Ascending aorta (tissue), 2 donors: ENCODE results near the gene TENT5D. TPM values are rescaled to one million over a fixed set of nuclear protein-coding genes. Genes with fewer than 3 reads are reported as not detected.
A peak's percentile ranks its signal among the peaks of the same experiment; 100 is the strongest.
"Not testable (repeated sequence)": the region's sequence is repeated elsewhere in the genome, so short reads cannot be mapped to it uniquely, and the experiment has no call there.

Experiments
- DNase-seq, 2 donors: peaks; one replicate each; pipeline ENCODE4 v3.0.0-alpha.2; 2019; ENCODE audit warnings: low spot score in 2 of 2
- H3K27ac ChIP-seq, 2 donors: fragments of 200-600 bp; sonication (generic); one replicate each; pipeline ENCODE4 v1.5.1; 2016 to 2017; ENCODE audit warnings: mild to moderate bottlenecking in 1 of 2
- H3K27me3 ChIP-seq: fragments of 200-600 bp; sonication (generic); one replicate; pipeline ENCODE4 v1.5.1; 2017
- H3K36me3 ChIP-seq, 2 donors: fragments of 200-600 bp; sonication (generic); one replicate each; pipeline ENCODE4 v1.5.1; 2016
- H3K4me1 ChIP-seq, 2 donors: fragments of 200-600 bp; sonication (generic); one replicate each; pipeline ENCODE4 v1.5.1; 2016 to 2017; ENCODE audit warnings: mild to moderate bottlenecking in 1 of 2
- H3K4me3 ChIP-seq, 2 donors: fragments of 200-600 bp; sonication (generic); one replicate each; pipeline ENCODE4 v1.5.1; 2016 to 2017; ENCODE audit warnings: mild to moderate bottlenecking in 1 of 2
- H3K9me3 ChIP-seq, 2 donors: fragments of 200-600 bp; sonication (generic); one replicate each; pipeline ENCODE4 v1.5.1; 2016
- CTCF ChIP-seq, 3 experiments: fragments of 200-600 bp in 2 of 3; fragments of 450-650 bp in 1 of 3; sonication (generic) in 2 of 3; IDR thresholded peaks; one replicate each; pipeline ENCODE4 v1.5.1; 2016 to 2019; ENCODE audit warnings: antibody characterized with exemption in 3 of 3, mild to moderate bottlenecking in 1 of 3, moderate library complexity in 1 of 3
- intact Hi-C: fragments of 100-400 bp; cut with DNase I; formaldehyde crosslinking; loops from one replicate; pipeline ENCODE4 v1.15.1; 2023
- total RNA-seq: library from RNA; depleted of rRNA; stranded (reverse); fragments of >200 nt; gene quantifications from one replicate; pipeline ENCODE4 v1.1.0, GENCODE V29; 2016

The TENT5D gene
- total RNA-seq, 1 donor from 2014 or later = not detected

DNA sequence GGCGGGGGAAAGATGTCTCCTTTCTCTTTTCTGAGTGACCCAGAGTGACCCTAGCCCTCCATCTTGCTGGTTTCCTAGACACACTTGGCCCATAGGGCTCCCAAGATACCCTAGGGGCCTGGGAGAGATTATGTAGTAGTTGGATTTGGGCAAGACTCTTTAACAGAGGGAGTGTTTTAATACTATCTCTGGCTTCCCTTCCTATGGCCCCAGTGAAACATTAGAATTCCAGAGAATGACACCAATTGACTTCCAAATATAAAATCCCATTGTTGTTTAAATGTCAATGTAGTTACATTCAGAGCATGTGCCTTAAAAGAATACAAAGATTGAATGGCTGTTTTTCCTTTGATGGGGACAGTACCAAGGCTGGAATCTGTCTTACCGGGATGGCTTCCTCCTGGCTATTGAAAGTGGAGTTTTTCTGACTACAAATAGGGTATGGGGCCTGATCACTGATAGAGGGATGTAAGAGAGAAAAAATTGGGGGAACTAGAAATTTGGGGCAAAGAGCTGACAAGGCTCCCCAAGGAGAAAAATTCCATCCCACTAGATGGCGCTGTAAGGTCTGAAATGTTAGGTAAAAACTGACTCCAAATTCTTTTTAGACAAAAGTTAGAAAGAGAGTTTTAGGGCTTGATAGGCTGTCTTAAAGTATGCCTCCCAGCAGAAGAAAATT lies 10.7 kb downstream of the TENT5D start:
- no peaks in the 10 kb centered on the region for H3K4me1 ChIP-seq
- intact Hi-C loops = no loop called here
- no peak overlapping the region for H3K27ac ChIP-seq
- no peaks in the 10 kb centered on the region for H3K36me3 ChIP-seq
- H3K9me3 ChIP-seq = no peaks in the 10 kb centered on the region
- no peak for DNase-seq
- H3K27me3 ChIP-seq = no peaks in the 10 kb centered on the region
- H3K4me3 ChIP-seq = no peak overlapping the region
- peak in 1 of 3 experiments; percentile 7 for TF ChIP-seq CTCF (IDR thresholded peaks at IDR 0.05)

- DNase-seq = no peak
- H3K36me3 ChIP-seq = no peaks in the 10 kb centered on the region
- no peaks in the 10 kb centered on the region for H3K4me1 ChIP-seq
- TF ChIP-seq CTCF (IDR thresholded peaks at IDR 0.05) = no peak
- intact Hi-C loops = no loop called here
- H3K9me3 ChIP-seq = no peaks in the 10 kb centered on the region
- no peak overlapping the region for H3K4me3 ChIP-seq
- no peaks in the 10 kb centered on the region for H3K27me3 ChIP-seq
- H3K27ac ChIP-seq = no peak overlapping the region
Measured at GRCh38 chrX:80431505-80431832, 11.2 kb downstream of the TENT5D start.

DNA sequence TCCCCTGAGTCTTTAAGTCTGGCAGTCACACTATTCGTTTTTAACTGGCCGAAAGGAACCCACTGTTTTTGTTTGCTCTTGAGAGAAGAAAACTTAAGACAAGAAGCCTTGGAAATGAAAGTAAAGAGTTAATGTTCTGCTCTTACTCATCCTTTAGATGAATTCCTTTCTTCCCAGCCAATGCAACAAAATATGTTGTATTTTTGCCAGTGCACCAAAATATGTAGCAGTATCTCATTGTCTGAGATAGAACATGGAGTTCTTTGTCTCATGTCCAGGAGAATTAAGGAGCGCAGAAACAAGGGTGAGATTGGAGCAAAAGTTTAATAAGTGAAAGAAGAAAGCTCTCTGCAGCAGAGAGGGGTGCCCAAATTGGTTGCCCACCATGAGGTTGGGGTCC lies 12.2 kb downstream of the TENT5D start:
- intact Hi-C loops = no loop called here
- H3K4me3 ChIP-seq = no peak overlapping the region
- no peaks in the 10 kb centered on the region for H3K4me1 ChIP-seq
- no peaks in the 10 kb centered on the region for H3K36me3 ChIP-seq
- H3K27ac ChIP-seq = no peak overlapping the region
- no peak for TF ChIP-seq CTCF (IDR thresholded peaks at IDR 0.05)
- H3K27me3 ChIP-seq = no peaks in the 10 kb centered on the region
- DNase-seq = no peak
- H3K9me3 ChIP-seq = no peaks in the 10 kb centered on the region

- Histone ChIP-seq H3K4me3 (no peak overlapping the region), H3K27ac (no peak overlapping the region), H3K27me3 (no peaks in the 10 kb centered on the region), H3K4me1 (no peaks in the 10 kb centered on the region), H3K36me3 (no peaks in the 10 kb centered on the region), H3K9me3 (no peaks in the 10 kb centered on the region)
- DNase-seq = no peak
- no peak for TF ChIP-seq CTCF (IDR thresholded peaks at IDR 0.05)
- intact Hi-C loops = no loop called here
Measured at GRCh38 chrX:80432863-80433262, 12.6 kb downstream of the TENT5D start.

DNA sequence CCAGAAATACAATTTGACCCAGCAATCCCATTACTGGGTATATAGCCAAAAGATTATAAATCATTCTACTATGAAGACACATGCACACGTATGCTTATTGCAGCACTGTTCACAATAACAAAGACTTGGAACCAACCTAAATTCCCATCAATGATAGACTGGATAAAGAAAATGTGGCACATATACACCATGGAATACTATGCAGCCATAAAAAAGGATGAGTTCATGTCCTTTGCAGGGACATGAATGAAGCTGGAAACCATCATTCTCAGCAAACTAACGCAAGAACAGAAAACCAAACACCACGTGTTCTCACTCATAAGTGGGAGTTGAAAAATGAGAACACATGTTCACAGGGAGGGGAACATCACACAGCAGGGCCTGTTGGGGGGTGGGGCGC lies 47.9 kb downstream of the TENT5D start:
- H3K36me3 ChIP-seq, intact Hi-C loops, H3K4me1 ChIP-seq, DNase-seq, H3K4me3 ChIP-seq, H3K27ac ChIP-seq, H3K27me3 ChIP-seq: not testable (repeated sequence)
- peaks cover 4 to 14% of the 10 kb centered on the region in 2 donors for H3K9me3 ChIP-seq

- no peak overlapping the region for H3K4me3 ChIP-seq
- H3K27ac ChIP-seq = no peak overlapping the region
- intact Hi-C loops = no loop called here
- no peaks in the 10 kb centered on the region for H3K4me1 ChIP-seq
- DNase-seq = no peak
- no peak for TF ChIP-seq CTCF (IDR thresholded peaks at IDR 0.05)
- no peaks in the 10 kb centered on the region for H3K27me3 ChIP-seq
- no peaks in the 10 kb centered on the region for H3K36me3 ChIP-seq
- peaks cover 4 to 14% of the 10 kb centered on the region in 2 donors for H3K9me3 ChIP-seq
Measured at GRCh38 chrX:80471582-80471981, 51.3 kb downstream of the TENT5D start.
